Measurements from ENCODE around the gene PTH1R. TPM values are rescaled to one million over a fixed set of nuclear protein-coding genes. Genes with fewer than 3 reads are reported as not detected.
A peak's percentile ranks its signal among the peaks of the same experiment; 100 is the strongest.

The PTH1R gene
- total RNA-seq, 1 donor from 2014 or later = 0.29 TPM

DNA sequence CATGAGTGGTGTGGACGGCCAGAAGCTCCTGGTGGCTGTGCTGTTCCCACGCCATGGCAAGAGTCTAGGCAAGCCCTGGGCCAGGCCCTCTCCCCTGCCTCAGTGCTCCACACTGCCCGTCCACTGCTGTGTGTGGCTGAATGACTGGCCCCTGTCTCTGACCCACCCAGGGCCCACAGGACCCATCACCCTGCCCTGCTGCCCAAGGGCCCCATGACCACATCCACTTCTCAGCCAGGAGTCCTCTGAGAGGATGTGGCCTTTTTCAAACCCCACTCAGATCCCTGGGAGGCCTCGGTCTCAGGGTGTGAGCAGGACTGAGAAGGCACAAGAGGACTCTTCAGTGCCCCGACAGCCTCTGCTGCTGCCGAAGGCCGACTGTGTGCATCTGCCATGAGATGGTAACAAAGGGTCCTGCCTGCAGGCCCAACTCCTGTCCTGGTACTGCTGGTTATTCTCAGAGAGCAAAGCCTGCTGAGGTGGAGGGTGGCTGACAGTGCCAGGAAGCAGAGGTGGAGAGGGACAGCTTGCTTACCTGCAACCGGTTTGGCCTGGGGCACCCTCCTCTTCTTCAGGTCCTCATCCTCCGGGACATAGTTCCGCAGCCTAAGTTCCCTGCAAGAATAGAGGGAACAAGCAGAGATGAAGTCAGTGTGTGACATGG, 47.5 kb downstream of the PTH1R start:
- Mint-ChIP-seq H3K27me3 (ENCODE audit: unreplicated experiment) (peaks cover 7% of the 10 kb centered on the region), H3K9me3 (ENCODE audit: unreplicated experiment) (peaks cover 1% of the 10 kb centered on the region), H3K4me1 (ENCODE audit: low read depth, unreplicated experiment) (peaks cover 13% of the 10 kb centered on the region), H3K4me3 (ENCODE audit: unreplicated experiment) (no peak overlapping the region), H3K36me3 (ENCODE audit: unreplicated experiment) (peaks cover 2% of the 10 kb centered on the region), H3K27ac (ENCODE audit: unreplicated experiment) (no peak overlapping the region)
- no peak for TF ChIP-seq CTCF (IDR thresholded peaks at IDR 0.05; ENCODE audit: partially characterized antibody, unreplicated experiment)
- no peak for DNase-seq

DNA sequence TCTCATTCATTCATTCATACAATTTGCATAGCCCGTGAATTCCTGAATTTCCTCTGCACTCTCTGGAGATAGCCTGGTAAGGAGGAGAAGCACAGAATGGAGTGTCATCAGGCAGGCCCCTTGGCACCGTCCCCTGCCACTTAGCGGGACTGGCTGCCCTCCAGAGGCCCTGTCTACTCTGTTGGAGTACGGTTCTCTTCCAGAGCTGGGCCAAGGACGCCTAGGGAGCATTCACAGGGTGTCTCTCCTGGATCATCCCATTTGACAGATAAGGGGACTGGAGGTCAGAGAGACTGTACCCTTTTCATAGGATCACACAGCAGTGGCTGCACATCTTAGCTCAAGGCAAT, 48.0 kb downstream of the PTH1R start:
- TF ChIP-seq CTCF (IDR thresholded peaks at IDR 0.05; ENCODE audit: partially characterized antibody, unreplicated experiment) = no peak
- peaks cover 13% of the 10 kb centered on the region for H3K4me1 Mint-ChIP-seq (ENCODE audit: low read depth, unreplicated experiment)
- no peak for DNase-seq
- peaks cover 2% of the 10 kb centered on the region for H3K9me3 Mint-ChIP-seq (ENCODE audit: unreplicated experiment)
- H3K36me3 Mint-ChIP-seq (ENCODE audit: unreplicated experiment) = no peaks in the 10 kb centered on the region
- H3K27me3 Mint-ChIP-seq (ENCODE audit: unreplicated experiment) = peaks cover 7% of the 10 kb centered on the region
- no peak overlapping the region for H3K27ac Mint-ChIP-seq (ENCODE audit: unreplicated experiment)
- no peak overlapping the region for H3K4me3 Mint-ChIP-seq (ENCODE audit: unreplicated experiment)

DNA sequence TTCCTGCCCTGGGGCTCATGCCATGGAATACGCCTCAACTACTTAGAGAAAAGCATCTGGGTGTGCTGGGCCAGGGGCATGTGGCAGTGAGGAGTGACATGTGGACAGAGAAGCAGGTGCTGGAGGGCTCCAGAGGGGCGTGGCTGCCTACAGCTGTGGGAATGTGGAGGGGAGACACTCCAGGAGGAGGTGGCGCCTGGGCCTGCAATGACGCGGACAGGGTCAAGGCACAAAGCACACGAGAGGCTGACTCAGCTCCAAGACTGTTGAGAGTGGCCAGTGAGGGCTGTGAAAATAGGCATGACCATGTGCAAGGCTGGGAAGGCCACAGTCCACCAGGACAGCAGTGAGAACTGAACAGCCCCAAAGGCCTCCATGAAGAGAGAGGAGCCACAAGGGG, 48.5 kb downstream of the PTH1R start:
- Mint-ChIP-seq H3K27me3 (ENCODE audit: unreplicated experiment) (peaks cover 5% of the 10 kb centered on the region), H3K36me3 (ENCODE audit: unreplicated experiment) (no peaks in the 10 kb centered on the region), H3K9me3 (ENCODE audit: unreplicated experiment) (peaks cover 2% of the 10 kb centered on the region), H3K27ac (ENCODE audit: unreplicated experiment) (peak overlapping the region; percentile 48), H3K4me3 (ENCODE audit: unreplicated experiment) (peak overlapping the region; percentile 25), H3K4me1 (ENCODE audit: low read depth, unreplicated experiment) (peaks cover 13% of the 10 kb centered on the region)
- peak; percentile 55 for DNase-seq
- no peak for TF ChIP-seq CTCF (IDR thresholded peaks at IDR 0.05; ENCODE audit: partially characterized antibody, unreplicated experiment)

DNA sequence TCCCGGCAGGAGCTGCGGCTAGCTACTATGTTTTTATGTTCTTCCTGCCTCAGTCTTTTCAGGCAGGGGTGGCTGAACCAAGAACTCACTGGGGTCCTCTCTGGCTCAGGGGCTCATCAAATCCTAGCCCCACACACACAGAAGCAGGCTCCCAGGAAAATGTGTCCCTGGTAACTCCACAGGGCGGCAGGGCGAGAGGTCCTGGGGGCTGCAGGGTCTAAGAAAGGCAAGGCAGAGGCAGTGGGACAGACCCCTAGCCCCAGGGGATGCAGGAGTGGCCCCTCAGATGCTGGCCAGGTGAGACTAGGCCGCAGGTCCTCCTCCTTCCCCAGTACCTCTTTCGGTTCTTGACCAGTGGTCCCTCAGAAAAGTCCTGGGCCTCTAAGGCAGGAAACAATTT, 48.9 kb downstream of the PTH1R start:
- Mint-ChIP-seq H3K36me3 (ENCODE audit: unreplicated experiment) (no peaks in the 10 kb centered on the region), H3K4me1 (ENCODE audit: low read depth, unreplicated experiment) (peaks cover 13% of the 10 kb centered on the region), H3K27ac (ENCODE audit: unreplicated experiment) (peak overlapping the region; percentile 48), H3K9me3 (ENCODE audit: unreplicated experiment) (peaks cover 4% of the 10 kb centered on the region), H3K27me3 (ENCODE audit: unreplicated experiment) (peaks cover 5% of the 10 kb centered on the region), H3K4me3 (ENCODE audit: unreplicated experiment) (no peak overlapping the region)
- no peak for TF ChIP-seq CTCF (IDR thresholded peaks at IDR 0.05; ENCODE audit: partially characterized antibody, unreplicated experiment)
- DNase-seq = no peak

- H3K27ac Mint-ChIP-seq (ENCODE audit: unreplicated experiment) = peak overlapping the region; percentile 72
- peaks cover 5% of the 10 kb centered on the region for H3K27me3 Mint-ChIP-seq (ENCODE audit: unreplicated experiment)
- H3K9me3 Mint-ChIP-seq (ENCODE audit: unreplicated experiment) = peaks cover 4% of the 10 kb centered on the region
- DNase-seq = no peak
- H3K4me3 Mint-ChIP-seq (ENCODE audit: unreplicated experiment) = no peak overlapping the region
- no peak for TF ChIP-seq CTCF (IDR thresholded peaks at IDR 0.05; ENCODE audit: partially characterized antibody, unreplicated experiment)
- H3K36me3 Mint-ChIP-seq (ENCODE audit: unreplicated experiment) = no peaks in the 10 kb centered on the region
- H3K4me1 Mint-ChIP-seq (ENCODE audit: low read depth, unreplicated experiment) = peaks cover 18% of the 10 kb centered on the region
Observed at GRCh38 chr3:46926871-46927717, 49.6 kb downstream of the PTH1R start.
